ENCODE results near the gene LCE5A.
"Not testable (repeated sequence)": the region's sequence is repeated elsewhere in the genome, so short reads cannot be mapped to it uniquely, and the experiment has no call there.

The LCE5A gene, protein sequence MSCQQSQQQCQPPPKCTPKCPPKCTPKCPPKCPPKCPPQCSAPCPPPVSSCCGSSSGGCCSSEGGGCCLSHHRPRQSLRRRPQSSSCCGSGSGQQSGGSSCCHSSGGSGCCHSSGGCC

GRCh38 chr1:152510503-152510902, at the start of gene LCE5A:
Gene LCE5A, plus strand, starts transcription at chr1:152510803. Its CDS starts 732 bp downstream, at chr1:152511535.
- no peak for DNase-seq

- DNase-seq = peak; percentile 80
These were observed 49.1 kb upstream of the LCE5A start for GRCh38 chr1:152461544-152461943.

GRCh38 chr1:152462636-152463035, 48.0 kb upstream of the LCE5A start:
- no peak for DNase-seq

- DNase-seq = no peak
These were observed 44.4 kb upstream of the LCE5A start for GRCh38 chr1:152466217-152466616.

- no peak for DNase-seq
These were observed 36.6 kb upstream of the LCE5A start for GRCh38 chr1:152473887-152474537.

DNA sequence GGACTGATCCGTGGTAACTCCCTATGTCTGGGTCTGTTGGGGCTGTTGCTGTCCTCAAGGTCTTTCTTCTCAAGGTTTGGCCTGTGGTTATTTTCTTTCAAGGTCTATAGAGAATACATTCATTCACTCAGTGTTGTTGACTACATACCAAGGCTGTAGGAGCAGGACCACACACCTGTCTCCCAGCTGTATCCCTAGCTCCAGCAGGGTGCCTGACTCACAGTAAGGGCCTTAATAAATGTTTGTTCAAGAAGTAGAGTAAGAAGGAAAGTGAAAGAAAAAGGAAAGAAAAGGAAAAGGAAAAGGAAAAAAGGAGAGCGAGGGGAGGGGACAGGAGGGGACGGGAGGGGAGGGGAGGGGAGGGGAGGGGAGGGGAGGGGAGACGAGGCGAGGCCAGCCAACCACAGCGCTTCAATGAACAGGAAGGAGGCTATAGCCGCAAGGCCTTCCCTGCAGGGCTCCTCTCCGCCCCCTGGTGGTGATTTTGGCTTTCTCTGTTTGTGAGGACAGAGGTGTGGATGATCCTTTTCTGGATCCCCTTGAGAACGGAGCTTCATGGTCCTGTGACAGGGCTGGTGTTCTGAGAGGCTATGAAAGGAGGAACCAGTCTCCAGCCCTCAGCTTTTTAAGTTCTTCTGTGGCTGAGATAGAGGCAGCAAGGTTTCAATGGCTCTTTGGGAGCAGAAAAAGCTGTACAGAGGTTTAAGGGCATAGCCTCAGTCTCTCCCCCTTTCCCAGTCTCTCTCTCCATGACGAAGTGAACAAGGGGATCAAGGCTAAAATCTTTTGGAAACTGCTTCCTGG, 30.6 kb upstream of the LCE5A start:
- peak; percentile 67 for DNase-seq

GRCh38 chr1:152481869-152482664, 28.5 kb upstream of the LCE5A start:
- DNase-seq = no peak

- no peak for DNase-seq
These were observed 24.1 kb upstream of the LCE5A start for GRCh38 chr1:152486400-152487006.

GRCh38 chr1:152487871-152488270, 22.7 kb upstream of the LCE5A start:
- no peak for DNase-seq

GRCh38 chr1:152491537-152491936, 19.1 kb upstream of the LCE5A start:
- DNase-seq = not testable (repeated sequence)

DNA sequence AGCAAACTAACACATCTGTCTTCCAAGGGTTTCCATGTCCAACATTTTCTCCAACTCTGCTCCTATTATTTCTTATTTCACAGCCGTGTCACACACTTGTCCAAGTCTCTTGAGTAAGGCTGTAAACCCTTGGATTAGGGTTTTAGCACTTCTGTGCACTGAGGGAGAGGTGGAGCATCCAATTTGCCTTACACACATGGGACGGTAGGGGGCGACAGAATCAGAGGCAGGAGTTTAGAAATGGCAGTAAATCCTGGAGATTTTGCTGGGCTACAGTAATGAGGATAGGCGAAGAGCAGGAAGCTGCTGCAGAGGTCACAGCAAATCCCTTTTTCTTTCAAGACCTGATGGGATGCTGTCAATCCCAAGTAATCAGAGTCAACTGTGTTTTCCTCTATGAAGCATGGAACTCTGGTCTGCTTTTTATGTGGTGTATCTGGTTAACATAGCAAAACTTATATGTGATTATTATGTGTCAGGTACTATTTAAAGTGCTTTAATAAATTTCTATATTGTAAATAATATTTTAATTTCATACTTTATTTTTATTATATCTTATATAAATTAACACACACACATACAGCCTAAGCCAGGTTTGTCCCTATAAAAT, 15.4 kb upstream of the LCE5A start:
- DNase-seq = no peak

DNA sequence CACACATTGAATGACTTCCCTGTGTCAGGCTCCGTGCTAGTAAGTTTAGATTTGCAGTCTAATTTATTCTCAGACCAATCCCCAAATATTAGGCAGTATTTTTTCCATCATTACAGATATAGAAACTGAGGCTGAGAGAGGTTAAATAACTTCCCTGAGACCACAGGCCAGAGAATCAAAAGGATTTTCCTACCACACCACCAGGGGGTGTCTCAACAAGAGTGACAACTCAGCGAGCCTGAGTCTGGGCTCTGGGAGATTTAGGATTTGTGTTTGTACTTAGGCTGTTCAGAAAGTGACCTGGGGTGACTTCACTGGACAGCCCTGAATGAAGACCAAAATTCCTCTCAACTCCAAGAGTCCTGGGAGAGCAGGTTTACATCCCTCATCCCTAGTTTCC, 13.3 kb upstream of the LCE5A start:
- DNase-seq = no peak

DNA sequence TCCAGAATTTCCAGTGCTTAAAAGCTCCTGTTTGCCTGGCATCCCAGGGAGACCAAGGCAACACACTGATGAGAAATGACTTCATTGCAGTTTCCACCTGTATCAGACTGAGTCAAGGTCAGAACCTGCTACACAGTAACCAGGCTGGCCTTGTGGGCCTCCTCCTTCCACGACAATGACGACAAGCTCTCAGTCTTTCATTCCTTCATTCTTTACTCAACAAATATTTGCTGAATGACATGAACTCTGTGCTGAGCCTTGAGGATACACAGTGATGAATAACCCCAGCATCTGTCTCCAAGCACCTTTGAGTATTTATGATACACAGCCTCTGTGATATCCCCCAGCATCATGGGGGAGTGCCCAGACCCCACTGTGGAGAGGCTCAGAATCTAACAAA, 8.9 kb upstream of the LCE5A start:
- no peak for DNase-seq

- no peak for DNase-seq
These were observed 8.0 kb upstream of the LCE5A start for GRCh38 chr1:152502496-152503180.

DNA sequence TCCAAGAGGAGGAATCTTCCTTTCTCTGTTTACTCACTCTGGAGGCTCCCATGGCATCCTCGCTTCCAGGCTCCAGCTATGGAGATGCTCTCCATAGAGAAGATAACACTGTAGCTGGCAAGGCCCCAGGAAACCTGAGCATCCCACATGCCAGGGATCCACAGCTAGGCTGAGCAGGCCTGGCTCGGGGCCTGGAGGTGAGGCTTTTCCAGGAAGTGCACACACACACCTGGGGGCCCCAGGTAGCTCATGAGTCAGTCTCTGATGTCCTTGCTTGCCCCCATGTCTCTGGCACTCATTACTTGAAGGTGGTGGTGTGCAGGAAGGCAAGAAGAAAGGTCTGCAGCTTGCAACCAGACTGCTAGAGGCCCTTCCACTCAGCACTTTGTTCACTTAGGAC, 5.5 kb upstream of the LCE5A start:
- no peak for DNase-seq

DNA sequence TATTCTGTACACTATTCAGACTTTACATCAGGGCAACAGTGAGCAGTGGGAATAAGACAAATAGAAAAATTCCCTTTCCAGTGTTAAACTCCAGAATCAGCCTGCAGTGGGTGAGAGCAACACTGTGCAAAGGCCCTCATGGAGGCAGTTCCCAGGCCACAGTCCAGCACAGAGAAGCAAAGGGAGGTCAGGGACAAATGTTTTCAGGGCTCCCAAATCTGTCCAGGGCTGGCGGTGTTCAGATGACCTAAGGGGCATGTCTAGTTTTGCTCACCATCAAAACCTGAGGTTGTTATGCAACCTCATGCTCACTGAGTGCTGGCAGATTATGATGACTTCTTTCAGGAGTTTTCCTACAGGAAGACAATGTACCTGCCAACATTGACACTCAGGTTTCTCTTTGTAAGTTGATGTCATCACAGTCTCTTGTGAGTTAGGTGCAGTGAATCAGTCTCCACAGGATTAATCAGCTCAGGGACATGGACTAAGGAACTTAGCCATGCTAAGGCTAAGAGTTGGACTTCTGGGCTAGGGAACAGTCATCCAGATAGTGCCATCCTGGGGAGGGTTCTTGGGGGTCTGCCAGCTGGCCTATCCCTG, 3.6 kb upstream of the LCE5A start:
- DNase-seq = no peak

GRCh38 chr1:152511596-152511995, 993 bp downstream of the LCE5A start:
- DNase-seq = no peak

GRCh38 chr1:152513081-152513480, 2.5 kb downstream of the LCE5A start:
- no peak for DNase-seq

DNA sequence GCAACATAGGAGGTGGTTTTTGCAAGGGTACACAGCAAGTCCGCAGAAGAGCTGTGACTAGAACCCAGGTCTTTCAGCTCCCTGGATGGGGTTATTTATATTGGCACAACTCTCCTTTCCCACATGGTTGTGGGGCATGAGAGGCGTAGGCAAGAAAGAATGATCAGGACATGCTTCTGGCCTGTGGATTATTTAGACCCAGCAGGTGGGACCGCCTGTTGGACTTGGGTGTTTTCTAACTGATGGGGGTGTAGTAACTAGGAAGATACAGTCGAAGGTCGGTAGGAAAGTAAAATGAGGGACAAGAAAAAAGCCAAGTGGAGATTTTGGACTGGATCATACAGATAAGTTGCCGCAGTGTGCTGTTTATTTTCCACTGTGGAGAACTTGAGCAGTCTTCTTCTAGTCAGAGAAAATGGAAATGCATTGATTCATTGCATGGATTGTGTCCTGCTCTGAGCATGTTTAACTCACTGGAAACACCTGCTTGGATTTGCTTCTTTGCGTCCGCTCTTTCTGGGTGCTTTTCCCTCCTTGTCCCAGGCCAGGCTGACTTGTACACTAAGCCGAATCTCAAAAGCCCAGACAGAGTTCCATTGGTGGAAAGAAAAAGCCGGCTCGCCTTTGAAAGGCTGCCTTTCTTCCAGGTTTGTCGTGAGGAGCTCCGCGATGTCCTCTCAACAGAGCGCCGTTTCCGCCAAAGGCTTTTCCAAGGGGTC, 4.3 kb downstream of the LCE5A start:
- no peak for DNase-seq

DNA sequence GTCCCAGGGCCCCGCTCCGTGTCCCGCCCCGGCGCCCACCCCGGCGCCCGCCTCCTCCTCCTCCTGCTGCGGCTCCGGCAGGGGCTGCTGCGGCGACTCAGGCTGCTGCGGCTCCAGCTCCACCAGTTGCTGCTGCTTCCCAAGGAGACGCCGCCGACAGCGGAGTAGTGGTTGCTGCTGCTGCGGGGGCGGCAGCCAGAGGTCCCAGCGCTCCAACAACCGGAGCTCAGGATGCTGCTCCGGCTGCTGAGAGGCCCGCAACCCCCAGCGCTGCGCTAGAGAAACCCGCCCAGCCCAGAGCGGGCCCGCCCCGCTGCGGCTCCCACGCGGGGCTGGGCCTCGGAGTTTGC, 4.8 kb downstream of the LCE5A start:
- no peak for DNase-seq

- no peak for DNase-seq
These were observed 5.5 kb downstream of the LCE5A start for GRCh38 chr1:152516082-152516481.

All from CD4-positive, alpha-beta T cell treated with Interleukin-4 for 4 hours (primary cell).